A549 treated with CpdA at 1 μM for 4 hours (cell line): ENCODE results near the gene KRCC1. TPM values are rescaled to one million over a fixed set of nuclear protein-coding genes. Genes with fewer than 3 reads are reported as not detected.

Experiments
- total RNA-seq: library from RNA; stranded (reverse); fragments of 200-300 nt; extraction: Qiagen RNA extraction; gene quantifications from 5 replicates; pipeline ENCODE4 v1.2.3, GENCODE V29; 2022; ENCODE audit warnings: low read depth

Gene KRCC1
- 12.4 to 15.3 TPM (median 13.0 TPM) in 5 replicates for total RNA-seq

GRCh38 chr2:88055371-88056128 lies at the start of gene KRCC1:
Gene KRCC1, minus strand, starts transcription at chr2:88055783. Its CDS starts 27,220 bp downstream, at chr2:88028563.

GRCh38 chr2:88067598-88067997 lies 12.0 kb upstream of the KRCC1 start, which contains the start of gene SMYD1:
Gene SMYD1, plus strand, starts transcription at chr2:88067825. Its CDS starts 40 bp downstream, at chr2:88067865.

GRCh38 chr2:88016086-88016959 lies 39.3 kb downstream of the KRCC1 start, which contains the start of gene RNU2-63P:
Gene RNU2-63P, minus strand, starts transcription at chr2:88016547.

Other genes with a start within 250 kb of the KRCC1 start
- 0.21 to 0.70 TPM (median 0.59 TPM) in 4 of 5 replicates, not detected in the other for gene RGPD2, start 230.0 kb downstream of the KRCC1 start, total RNA-seq
- gene RNU2-63P, start 39.2 kb downstream of the KRCC1 start, total RNA-seq, result not detected in 5 replicates
- not detected in 5 replicates for gene SMYD1, start 12.0 kb upstream of the KRCC1 start, total RNA-seq
- gene FABP1, start 72.3 kb upstream of the KRCC1 start, total RNA-seq, result 0.51 TPM in 1 of 5 replicates, not detected in the others
- not detected in 5 replicates for gene THNSL2, start 114.6 kb upstream of the KRCC1 start, total RNA-seq